ENCODE results near the gene TRPC4AP. TPM values are rescaled to one million over a fixed set of nuclear protein-coding genes. Genes with fewer than 3 reads are reported as not detected.

The TRPC4AP gene
- total and polyA plus RNA-seq, 10 of the 15 experiments (the other 5 are each of a cell fraction or from before 2014, with no cell fraction given), result 1.1 to 61.7 (median 41.2) TPM

- SMC1A ChIA-PET (ENCODE audit: uncharacterized antibody, unreplicated experiment), result no interaction called here
- POLR2A ChIA-PET, result interaction anchor here (0.6 to 2.0 kb wide), 3 partner anchors 59 to 77 kb away, joined by 3 to 7 read pairs (median 3); partner anchors contain the start of gene ACSS2
- RAD21 ChIA-PET (ENCODE audit: unreplicated experiment), result interaction anchor here (2.4 kb wide), 1 partner anchor 77 kb away, joined by 6 read pairs; the partner anchor contains the start of gene ACSS2
- CTCF ChIA-PET, result interaction anchor here (0.9 to 2.7 kb wide), 3 partner anchors 12 to 79 kb away, joined by 3 to 13 read pairs (median 3); partner anchors contain the start of gene GGT7
- H3K9me3 ChIP-seq (replicated peaks; ENCODE audit: control insufficient read depth, insufficient read depth, low read length), result no peaks in the 10 kb centered on the region
- H4K20me1 ChIP-seq (ENCODE audit: control insufficient read depth, insufficient read depth), result no peaks in the 10 kb centered on the region
- H3K4me3 ChIP-seq, result no peak overlapping the region
- DNase-seq (ENCODE audit: low read depth, low spot score) (no peak), ATAC-seq (no peak), FAIRE-seq (no peak)
- in situ Hi-C loops (cut with MboI), result no loop called here
- TF ChIP-seq BMI1 (IDR thresholded peaks at IDR 0.05; ENCODE audit: borderline replicate concordance) (no peak), PRDM15 (CRISPR knock-in tag; IDR thresholded peaks at IDR 0.05) (no peak), ZNF592 (IDR thresholded peaks at IDR 0.05) (no peak), PML (IDR thresholded peaks at IDR 0.05; ENCODE audit: low read length) (no peak), RELA (IDR thresholded peaks at IDR 0.05; ENCODE audit: borderline replicate concordance, partially characterized antibody) (no peak)
- H3K27me3 ChIP-seq (replicated peaks in 1 of 2; ENCODE audit: control insufficient read depth in 2 of 2, insufficient read depth in 2 of 2, low read length in 1 of 2), result no peaks in the 10 kb centered on the region
- no peak overlapping the region for H3K27ac ChIP-seq (ENCODE audit: control insufficient read depth, insufficient read depth)
- H3K4me2 ChIP-seq (ENCODE audit: control insufficient read depth, insufficient read depth), result no peak overlapping the region
- 98% methylated on average over 5 of the region's 5 CpGs for WGBS (ENCODE audit: insufficient coverage, insufficient replicate concordance, low lambda C conversion rate, missing lambda C conversion rate)
- H3K36me3 ChIP-seq (ENCODE audit: control insufficient read depth in 2 of 2, insufficient read depth in 2 of 2, low read length in 1 of 2), result peaks cover 0 to 3% of the 10 kb centered on the region in 2 experiments; a peak in 2 of 4 replicates
- no TSS peak for BruUV-seq (replicated peaks)
- no peak overlapping the region for H2AFZ ChIP-seq (ENCODE audit: control insufficient read depth, low read depth, low read length)
- 0 out of 2 replicates have a peak, but pooled peaks cover 2% of the 10 kb centered on the region for H3K79me2 ChIP-seq (ENCODE audit: control insufficient read depth, insufficient read depth, low read length)
- H3K4me1 ChIP-seq (ENCODE audit: control insufficient read depth, insufficient read depth, low read length), result peaks cover 8% of the 10 kb centered on the region
- intact Hi-C loops (cut with micrococcal nuclease; ENCODE audit: unreplicated experiment), result no loop called here
- H3K9ac ChIP-seq (ENCODE audit: control insufficient read depth, insufficient read depth, low read length), result no peak overlapping the region
These were observed 139.9 kb downstream of the TRPC4AP start for GRCh38 chr20:34952671-34953070.

MicroRNAs within 50 kb of the gene (microRNA counts, 767-probe panel; counts per million panel counts)
- microRNA hsa-miR-499a-3p (1,512 counts per million, percentile 58 among the panel's probes with 10 or more counts), microRNA hsa-miR-499a-5p (1,125 counts per million, percentile 35 among the panel's probes with 10 or more counts), microRNA hsa-miR-499b-3p (55.3 counts per million), microRNA hsa-miR-499b-5p (55.3 counts per million)

Small RNA genes within 50 kb of the gene (microRNA-seq; reads per million reads assigned to microRNA genes)
- gene MIR499A, result not detected
- not detected for gene MIR499B

Small RNA genes within 50 kb of the gene (small RNA-seq; reads per million reads assigned to genes)
- gene MIR499A (0.43 reads per million, percentile 5 among the genes with 10 or more reads in this experiment), gene RF00275 (not detected), gene RNU6-407P (not detected)

Other genes starting within 250 kb of the TRPC4AP start
Only the 7 nearest of the 10 such genes appear.
- gene GSS, start 137.0 kb downstream of the TRPC4AP start, total RNA-seq (2014; rRNA removed), result 76.8 and 89.5 TPM in 2 replicates
- gene GSS, start 137.0 kb downstream of the TRPC4AP start, total RNA-seq (2014; rRNA removed; fragmentation: Illumina TruSeq; extraction: Trizol), result 56.6 and 57.3 TPM in 2 replicates
- gene GSS, start 137.0 kb downstream of the TRPC4AP start, total RNA-seq (2021), result 62.7 and 66.3 TPM in 2 replicates
- 45.7 and 65.8 TPM in 2 replicates for gene GSS, start 137.0 kb downstream of the TRPC4AP start, polyA plus RNA-seq (2011; rRNA removed)
- gene GSS, start 137.0 kb downstream of the TRPC4AP start, polyA plus RNA-seq (2014; fragmentation: Illumina TruSeq; extraction: Trizol), result 49.8 and 69.0 TPM in 2 replicates
- 10 to 100 TPM; 12.7 to 39.5 TPM for gene GSS, start 137.0 kb downstream of the TRPC4AP start, polyA plus RNA-seq (2014; fragmentation: Nextera tagmentation; extraction: Ambion mirVana)
- 78.8 and 79.5 TPM in 2 replicates for gene GSS, start 137.0 kb downstream of the TRPC4AP start, polyA plus RNA-seq (2014; rRNA removed)
- 100 to 1,000 TPM; 106 to 120 TPM for gene GSS, start 137.0 kb downstream of the TRPC4AP start, polyA plus RNA-seq (2016; fragmentation: Nextera tagmentation; extraction: Ambion mirVana)
- under 0.01 TPM in 1 of 2 replicates, not detected in the other for gene MYH7B, start 136.9 kb downstream of the TRPC4AP start, total RNA-seq (2014; rRNA removed)
- 0.04 TPM in 1 of 2 replicates, not detected in the other for gene MYH7B, start 136.9 kb downstream of the TRPC4AP start, total RNA-seq (2014; rRNA removed; fragmentation: Illumina TruSeq; extraction: Trizol)
- 0.13 TPM in 1 of 2 replicates, not detected in the other for gene MYH7B, start 136.9 kb downstream of the TRPC4AP start, total RNA-seq (2021)
- gene MYH7B, start 136.9 kb downstream of the TRPC4AP start, polyA plus RNA-seq (2011; rRNA removed), result 0.09 and 0.22 TPM in 2 replicates
- 0.01 TPM in 1 of 2 replicates, not detected in the other for gene MYH7B, start 136.9 kb downstream of the TRPC4AP start, polyA plus RNA-seq (2014; fragmentation: Illumina TruSeq; extraction: Trizol)
- not detected for gene MYH7B, start 136.9 kb downstream of the TRPC4AP start, polyA plus RNA-seq (2014; fragmentation: Nextera tagmentation; extraction: Ambion mirVana)
- gene MYH7B, start 136.9 kb downstream of the TRPC4AP start, polyA plus RNA-seq (2014; rRNA removed), result 0.20 and 0.37 TPM in 2 replicates
- gene MYH7B, start 136.9 kb downstream of the TRPC4AP start, polyA plus RNA-seq (2016; fragmentation: Nextera tagmentation; extraction: Ambion mirVana), result under 1 TPM; 0.25 to 0.40 TPM
- gene EDEM2, start 54.5 kb upstream of the TRPC4AP start, total RNA-seq (2014; rRNA removed), result 24.8 and 27.1 TPM in 2 replicates
- 14.5 and 14.7 TPM in 2 replicates for gene EDEM2, start 54.5 kb upstream of the TRPC4AP start, total RNA-seq (2014; rRNA removed; fragmentation: Illumina TruSeq; extraction: Trizol)
- 16.6 and 18.0 TPM in 2 replicates for gene EDEM2, start 54.5 kb upstream of the TRPC4AP start, total RNA-seq (2021)
- gene EDEM2, start 54.5 kb upstream of the TRPC4AP start, polyA plus RNA-seq (2011; rRNA removed), result 7.6 and 13.4 TPM in 2 replicates
- 13.3 and 15.1 TPM in 2 replicates for gene EDEM2, start 54.5 kb upstream of the TRPC4AP start, polyA plus RNA-seq (2014; fragmentation: Illumina TruSeq; extraction: Trizol)
- 10 to 100 TPM in 1 of 2 experiments, 1 to 10 TPM in 1; 9.9 to 11.4 TPM for gene EDEM2, start 54.5 kb upstream of the TRPC4AP start, polyA plus RNA-seq (2014; fragmentation: Nextera tagmentation; extraction: Ambion mirVana)
- gene EDEM2, start 54.5 kb upstream of the TRPC4AP start, polyA plus RNA-seq (2014; rRNA removed), result 11.5 and 12.4 TPM in 2 replicates
- gene EDEM2, start 54.5 kb upstream of the TRPC4AP start, polyA plus RNA-seq (2016; fragmentation: Nextera tagmentation; extraction: Ambion mirVana), result 10 to 100 TPM; 24.3 TPM
- gene PROCR, start 79.3 kb upstream of the TRPC4AP start, total RNA-seq (2014; rRNA removed), result 0.27 and 0.73 TPM in 2 replicates
- gene PROCR, start 79.3 kb upstream of the TRPC4AP start, total RNA-seq (2014; rRNA removed; fragmentation: Illumina TruSeq; extraction: Trizol), result 0.22 and 0.32 TPM in 2 replicates
- gene PROCR, start 79.3 kb upstream of the TRPC4AP start, total RNA-seq (2021), result 0.38 TPM in 1 of 2 replicates, not detected in the other
- 0.61 and 0.67 TPM in 2 replicates for gene PROCR, start 79.3 kb upstream of the TRPC4AP start, polyA plus RNA-seq (2011; rRNA removed)
- gene PROCR, start 79.3 kb upstream of the TRPC4AP start, polyA plus RNA-seq (2014; fragmentation: Illumina TruSeq; extraction: Trizol), result 0.12 and 0.14 TPM in 2 replicates
- under 1 TPM; 0.27 to 0.31 TPM for gene PROCR, start 79.3 kb upstream of the TRPC4AP start, polyA plus RNA-seq (2014; fragmentation: Nextera tagmentation; extraction: Ambion mirVana)
- 0.41 and 0.78 TPM in 2 replicates for gene PROCR, start 79.3 kb upstream of the TRPC4AP start, polyA plus RNA-seq (2014; rRNA removed)
- not detected for gene PROCR, start 79.3 kb upstream of the TRPC4AP start, polyA plus RNA-seq (2016; fragmentation: Nextera tagmentation; extraction: Ambion mirVana)
- gene MMP24, start 133.9 kb upstream of the TRPC4AP start, total RNA-seq (2014; rRNA removed), result not detected in 2 replicates
- gene MMP24, start 133.9 kb upstream of the TRPC4AP start, total RNA-seq (2014; rRNA removed; fragmentation: Illumina TruSeq; extraction: Trizol), result not detected in 2 replicates
- not detected in 2 replicates for gene MMP24, start 133.9 kb upstream of the TRPC4AP start, total RNA-seq (2021)
- gene MMP24, start 133.9 kb upstream of the TRPC4AP start, polyA plus RNA-seq (2011; rRNA removed), result 0.01 TPM in 1 of 2 replicates, not detected in the other
- 0.01 TPM in 1 of 2 replicates, not detected in the other for gene MMP24, start 133.9 kb upstream of the TRPC4AP start, polyA plus RNA-seq (2014; fragmentation: Illumina TruSeq; extraction: Trizol)
- under 1 TPM; 0.02 to 0.04 TPM for gene MMP24, start 133.9 kb upstream of the TRPC4AP start, polyA plus RNA-seq (2014; fragmentation: Nextera tagmentation; extraction: Ambion mirVana)
- 0.03 TPM in 1 of 2 replicates, not detected in the other for gene MMP24, start 133.9 kb upstream of the TRPC4AP start, polyA plus RNA-seq (2014; rRNA removed)
- gene MMP24, start 133.9 kb upstream of the TRPC4AP start, polyA plus RNA-seq (2016; fragmentation: Nextera tagmentation; extraction: Ambion mirVana), result under 1 TPM; 0.06 to 0.11 TPM
- 9.6 and 10.7 TPM in 2 replicates for gene MMP24OS, start 185.3 kb upstream of the TRPC4AP start, total RNA-seq (2014; rRNA removed)
- 6.2 and 7.1 TPM in 2 replicates for gene MMP24OS, start 185.3 kb upstream of the TRPC4AP start, total RNA-seq (2014; rRNA removed; fragmentation: Illumina TruSeq; extraction: Trizol)
- 30.9 and 31.4 TPM in 2 replicates for gene MMP24OS, start 185.3 kb upstream of the TRPC4AP start, total RNA-seq (2021)
- gene MMP24OS, start 185.3 kb upstream of the TRPC4AP start, polyA plus RNA-seq (2011; rRNA removed), result 9.6 and 12.3 TPM in 2 replicates
- gene MMP24OS, start 185.3 kb upstream of the TRPC4AP start, polyA plus RNA-seq (2014; fragmentation: Illumina TruSeq; extraction: Trizol), result 3.4 and 9.1 TPM in 2 replicates
- gene MMP24OS, start 185.3 kb upstream of the TRPC4AP start, polyA plus RNA-seq (2014; fragmentation: Nextera tagmentation; extraction: Ambion mirVana), result 1 to 10 TPM; 2.0 to 3.6 TPM
- gene MMP24OS, start 185.3 kb upstream of the TRPC4AP start, polyA plus RNA-seq (2014; rRNA removed), result 25.8 and 27.9 TPM in 2 replicates
- 10 to 100 TPM; 18.3 to 20.0 TPM for gene MMP24OS, start 185.3 kb upstream of the TRPC4AP start, polyA plus RNA-seq (2016; fragmentation: Nextera tagmentation; extraction: Ambion mirVana)
- gene EIF6, start 192.0 kb upstream of the TRPC4AP start, total RNA-seq (2014; rRNA removed), result 189 and 194 TPM in 2 replicates
- 120 and 127 TPM in 2 replicates for gene EIF6, start 192.0 kb upstream of the TRPC4AP start, total RNA-seq (2014; rRNA removed; fragmentation: Illumina TruSeq; extraction: Trizol)
- 163 and 168 TPM in 2 replicates for gene EIF6, start 192.0 kb upstream of the TRPC4AP start, total RNA-seq (2021)
- gene EIF6, start 192.0 kb upstream of the TRPC4AP start, polyA plus RNA-seq (2011; rRNA removed), result 91.4 and 179 TPM in 2 replicates
- 88.4 and 164 TPM in 2 replicates for gene EIF6, start 192.0 kb upstream of the TRPC4AP start, polyA plus RNA-seq (2014; fragmentation: Illumina TruSeq; extraction: Trizol)
- gene EIF6, start 192.0 kb upstream of the TRPC4AP start, polyA plus RNA-seq (2014; fragmentation: Nextera tagmentation; extraction: Ambion mirVana), result 100 to 1,000 TPM; 405 to 607 TPM
- gene EIF6, start 192.0 kb upstream of the TRPC4AP start, polyA plus RNA-seq (2014; rRNA removed), result 204 and 214 TPM in 2 replicates
- gene EIF6, start 192.0 kb upstream of the TRPC4AP start, polyA plus RNA-seq (2016; fragmentation: Nextera tagmentation; extraction: Ambion mirVana), result 100 to 1,000 TPM; 256 to 277 TPM

All from GM12878 (cell line).